ENCODE results near the gene AMOT. TPM values are rescaled to one million over a fixed set of nuclear protein-coding genes. Genes with fewer than 3 reads are reported as not detected.

AMOT gene
- total RNA-seq, 1 experiment from 2014 or later, result 66.3 TPM

DNA sequence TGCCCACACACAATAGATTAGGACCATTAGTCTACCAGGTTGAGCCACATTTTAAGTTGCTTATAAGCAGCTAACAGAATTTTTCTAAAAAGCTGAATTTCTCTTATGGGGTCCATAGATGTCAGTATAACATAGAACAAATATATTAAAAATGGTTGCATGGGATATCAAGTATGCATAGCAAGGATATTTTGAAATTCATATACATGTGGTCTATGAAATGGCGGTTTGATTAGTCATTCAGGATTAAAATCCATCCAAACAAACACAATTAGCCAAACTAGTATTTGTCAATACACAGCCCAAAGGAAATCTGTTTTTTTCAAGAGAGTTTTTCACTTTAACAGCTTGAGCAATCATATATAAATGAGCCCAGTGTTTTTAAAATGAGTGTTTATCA lies 33.5 kb upstream of the AMOT start:
- CTCF ChIA-PET, result interaction anchor here (1.0 kb wide), 1 partner anchor 127 kb away, joined by 4 read pairs; no protein-coding TSS in a partner anchor
- DNase-seq, result no peak
- Histone ChIP-seq H3K9me3 (no peaks in the 10 kb centered on the region), H3K27me3 (replicated peaks; ENCODE audit: control insufficient read depth, insufficient read depth, low read length) (no peaks in the 10 kb centered on the region), H3K4me1 (0 out of 2 replicates have a peak, but pooled peaks cover 5% of the 10 kb centered on the region), H3K4me3 (ENCODE audit: low read depth, low read length) (no peak overlapping the region), H3K36me3 (ENCODE audit: control insufficient read depth, insufficient read depth, low read length) (no peaks in the 10 kb centered on the region)
- POLR2A ChIA-PET, result no interaction called here
- Mint-ChIP-seq H3K9me3 (ENCODE audit: unreplicated experiment) (no peaks in the 10 kb centered on the region), H3K27me3 (ENCODE audit: insufficient read depth, unreplicated experiment) (no peaks in the 10 kb centered on the region), H3K27ac (ENCODE audit: unreplicated experiment) (no peak overlapping the region), H3K4me3 (ENCODE audit: unreplicated experiment) (no peak overlapping the region), H3K36me3 (ENCODE audit: insufficient read depth, unreplicated experiment) (no peaks in the 10 kb centered on the region), H3K4me1 (ENCODE audit: low read depth, unreplicated experiment) (no peaks in the 10 kb centered on the region)
- intact Hi-C loops (cut with micrococcal nuclease; ENCODE audit: unreplicated experiment), result loop anchor here (1.0 to 2.0 kb wide), 2 partner anchors 67 to 128 kb away; no protein-coding TSS in a partner anchor
- no TSS peak for BruUV-seq (replicated peaks)
- TF ChIP-seq, protein P1, sequence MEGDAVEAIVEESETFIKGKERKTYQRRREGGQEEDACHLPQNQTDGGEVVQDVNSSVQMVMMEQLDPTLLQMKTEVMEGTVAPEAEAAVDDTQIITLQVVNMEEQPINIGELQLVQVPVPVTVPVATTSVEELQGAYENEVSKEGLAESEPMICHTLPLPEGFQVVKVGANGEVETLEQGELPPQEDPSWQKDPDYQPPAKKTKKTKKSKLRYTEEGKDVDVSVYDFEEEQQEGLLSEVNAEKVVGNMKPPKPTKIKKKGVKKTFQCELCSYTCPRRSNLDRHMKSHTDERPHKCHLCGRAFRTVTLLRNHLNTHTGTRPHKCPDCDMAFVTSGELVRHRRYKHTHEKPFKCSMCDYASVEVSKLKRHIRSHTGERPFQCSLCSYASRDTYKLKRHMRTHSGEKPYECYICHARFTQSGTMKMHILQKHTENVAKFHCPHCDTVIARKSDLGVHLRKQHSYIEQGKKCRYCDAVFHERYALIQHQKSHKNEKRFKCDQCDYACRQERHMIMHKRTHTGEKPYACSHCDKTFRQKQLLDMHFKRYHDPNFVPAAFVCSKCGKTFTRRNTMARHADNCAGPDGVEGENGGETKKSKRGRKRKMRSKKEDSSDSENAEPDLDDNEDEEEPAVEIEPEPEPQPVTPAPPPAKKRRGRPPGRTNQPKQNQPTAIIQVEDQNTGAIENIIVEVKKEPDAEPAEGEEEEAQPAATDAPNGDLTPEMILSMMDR (IDR thresholded peaks at IDR 0.05; ENCODE audit: insufficient read depth in 1 of 2, low read depth in 1 of 2, low read length in 1 of 2, severe bottlenecking in 1 of 2, unreplicated experiment in 1 of 2), result peak in 1 of 2 experiments; percentile 7

GRCh38 chrX:112868586-112868985 lies 28.0 kb upstream of the AMOT start:
- Mint-ChIP-seq H3K9me3 (ENCODE audit: unreplicated experiment) (no peaks in the 10 kb centered on the region), H3K4me3 (ENCODE audit: unreplicated experiment) (no peak overlapping the region), H3K36me3 (ENCODE audit: insufficient read depth, unreplicated experiment) (no peaks in the 10 kb centered on the region), H3K4me1 (ENCODE audit: low read depth, unreplicated experiment) (no peaks in the 10 kb centered on the region), H3K27me3 (ENCODE audit: insufficient read depth, unreplicated experiment) (no peaks in the 10 kb centered on the region), H3K27ac (ENCODE audit: unreplicated experiment) (no peak overlapping the region)
- TF ChIP-seq, protein P1 (IDR thresholded peaks at IDR 0.05; ENCODE audit: insufficient read depth in 1 of 2, low read depth in 1 of 2, low read length in 1 of 2, severe bottlenecking in 1 of 2, unreplicated experiment in 1 of 2), result no peak
- POLR2A ChIA-PET, result no interaction called here
- Histone ChIP-seq H3K27me3 (replicated peaks; ENCODE audit: control insufficient read depth, insufficient read depth, low read length) (no peaks in the 10 kb centered on the region), H3K36me3 (ENCODE audit: control insufficient read depth, insufficient read depth, low read length) (no peaks in the 10 kb centered on the region), H3K4me1 (no peaks in the 10 kb centered on the region), H3K4me3 (ENCODE audit: low read depth, low read length) (no peak overlapping the region), H3K9me3 (no peaks in the 10 kb centered on the region)
- no TSS peak for BruUV-seq (replicated peaks)
- CTCF ChIA-PET, result no interaction called here
- DNase-seq, result no peak
- intact Hi-C loops (cut with micrococcal nuclease; ENCODE audit: unreplicated experiment), result no loop called here

DNA sequence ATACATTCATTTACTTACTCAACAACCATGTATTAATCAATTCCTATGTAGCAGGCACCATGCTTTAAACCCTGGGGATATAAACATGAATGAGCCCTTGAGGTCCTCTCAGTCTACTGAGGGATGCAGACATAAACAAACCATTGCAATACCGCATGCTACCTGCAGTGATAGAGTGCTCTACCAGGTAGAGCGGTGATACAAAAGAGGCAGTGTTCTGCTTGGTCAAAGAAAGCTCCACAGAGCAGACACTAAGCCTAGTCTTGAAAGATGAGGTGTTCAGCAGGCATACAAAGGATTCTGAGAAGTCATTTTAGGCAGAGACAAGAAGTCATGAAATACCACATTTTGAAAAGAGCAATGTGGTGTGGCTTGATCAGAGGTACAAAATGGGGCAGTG lies 26.9 kb upstream of the AMOT start:
- Histone ChIP-seq H3K4me3 (ENCODE audit: low read depth, low read length) (no peak overlapping the region), H3K27me3 (replicated peaks; ENCODE audit: control insufficient read depth, insufficient read depth, low read length) (no peaks in the 10 kb centered on the region), H3K36me3 (ENCODE audit: control insufficient read depth, insufficient read depth, low read length) (no peaks in the 10 kb centered on the region), H3K9me3 (no peaks in the 10 kb centered on the region), H3K4me1 (no peaks in the 10 kb centered on the region)
- TF ChIP-seq, protein P1 (IDR thresholded peaks at IDR 0.05; ENCODE audit: insufficient read depth in 1 of 2, low read depth in 1 of 2, low read length in 1 of 2, severe bottlenecking in 1 of 2, unreplicated experiment in 1 of 2), result peak in 1 of 2 experiments; percentile 5
- no peak overlapping the region for H3K27ac Mint-ChIP-seq (ENCODE audit: unreplicated experiment)
- H3K27me3 Mint-ChIP-seq (ENCODE audit: insufficient read depth, unreplicated experiment), result no peaks in the 10 kb centered on the region
- no peak overlapping the region for H3K4me3 Mint-ChIP-seq (ENCODE audit: unreplicated experiment)
- ChIA-PET CTCF (no interaction called here), POLR2A (no interaction called here)
- no TSS peak for BruUV-seq (replicated peaks)
- peak in 1 of 2 experiments; percentile 19 for DNase-seq
- H3K36me3 Mint-ChIP-seq (ENCODE audit: insufficient read depth, unreplicated experiment), result no peaks in the 10 kb centered on the region
- intact Hi-C loops (cut with micrococcal nuclease; ENCODE audit: unreplicated experiment), result no loop called here
- no peaks in the 10 kb centered on the region for H3K4me1 Mint-ChIP-seq (ENCODE audit: low read depth, unreplicated experiment)
- H3K9me3 Mint-ChIP-seq (ENCODE audit: unreplicated experiment), result no peaks in the 10 kb centered on the region
